Activated CD4-positive, CD25-positive, alpha-beta regulatory T cell treated with anti-CD3 and anti-CD28 coated beads, Interleukin-2, amount 50 U/mL, for 72 hours (primary cell): Measurements from ENCODE around the gene MAGI1.

Experiments
- DNase-seq: peaks from one replicate; pipeline ENCODE4 v3.0.0; 2021

The MAGI1 gene

GRCh38 chr3:65944252-65944651 is 94.5 kb downstream of the MAGI1 start:
- DNase-seq: no peak

- DNase-seq: no peak
Observed at GRCh38 chr3:65939801-65940246, 98.9 kb downstream of the MAGI1 start.

- DNase-seq: no peak
Observed at GRCh38 chr3:65939184-65939583, 99.5 kb downstream of the MAGI1 start.

- DNase-seq: no peak
Observed at GRCh38 chr3:65938676-65939075, 100.0 kb downstream of the MAGI1 start.

GRCh38 chr3:65938147-65938546 is 100.6 kb downstream of the MAGI1 start:
- no peak for DNase-seq

GRCh38 chr3:65936908-65937638 is 101.6 kb downstream of the MAGI1 start:
- no peak for DNase-seq

GRCh38 chr3:65935724-65936123 is 103.0 kb downstream of the MAGI1 start:
- DNase-seq: no peak

GRCh38 chr3:65930648-65931047 is 108.1 kb downstream of the MAGI1 start:
- DNase-seq: no peak

GRCh38 chr3:65928110-65928509 is 110.6 kb downstream of the MAGI1 start:
- no peak for DNase-seq

GRCh38 chr3:65927576-65927975 is 111.1 kb downstream of the MAGI1 start:
- no peak for DNase-seq

GRCh38 chr3:65925254-65925954 is 113.3 kb downstream of the MAGI1 start:
- no peak for DNase-seq

- DNase-seq: no peak
Observed at GRCh38 chr3:65924762-65925161, 114.0 kb downstream of the MAGI1 start.

- no peak for DNase-seq
Observed at GRCh38 chr3:65922441-65922840, 116.3 kb downstream of the MAGI1 start.

GRCh38 chr3:65919826-65920225 is 118.9 kb downstream of the MAGI1 start:
- DNase-seq: no peak

- no peak for DNase-seq
Observed at GRCh38 chr3:65915477-65915876, 123.2 kb downstream of the MAGI1 start.

GRCh38 chr3:65914740-65915367 is 123.9 kb downstream of the MAGI1 start:
- no peak for DNase-seq

- no peak for DNase-seq
Observed at GRCh38 chr3:65914032-65914739, 124.5 kb downstream of the MAGI1 start.

GRCh38 chr3:65912647-65913046 is 126.1 kb downstream of the MAGI1 start:
- DNase-seq: no peak

GRCh38 chr3:65908588-65908987 is 130.1 kb downstream of the MAGI1 start:
- DNase-seq: no peak

GRCh38 chr3:65907232-65908130 is 131.2 kb downstream of the MAGI1 start:
- no peak for DNase-seq

- no peak for DNase-seq
Observed at GRCh38 chr3:65905771-65906170, 132.9 kb downstream of the MAGI1 start.

- no peak for DNase-seq
Observed at GRCh38 chr3:65904016-65904415, 134.7 kb downstream of the MAGI1 start.
